Lung (tissue), 12 donors: Measurements from ENCODE around the gene NLGN1. TPM values are rescaled to one million over a fixed set of nuclear protein-coding genes. Genes with fewer than 3 reads are reported as not detected.

Experiments used
- ATAC-seq: fragments of 200-7000 bp; cut with Tn5 transposase; one replicate; pipeline ENCODE4 v1.9.1; 2020; ENCODE audit warnings: moderate number of reproducible peaks; ENCODE audit not compliant: insufficient read depth, low FRiP score
- DNase-seq, 3 donors: peaks; one replicate each; pipeline ENCODE4 v3.0.0-alpha.2; 2013 to 2017
- H3K27ac ChIP-seq, 2 donors: one replicate each; pipeline ENCODE4 v1.5.1; 2013; ENCODE audit warnings: mild to moderate bottlenecking in 2 of 2, moderate library complexity in 2 of 2, control low read depth in 1 of 2, inconsistent platforms in 1 of 2, low read depth in 1 of 2, low read length in 1 of 2
- H3K27me3 ChIP-seq, 3 donors: one replicate each; pipeline ENCODE4 v1.5.1; 2013; ENCODE audit warnings: low read length in 2 of 3; ENCODE audit not compliant: control insufficient read depth in 3 of 3, insufficient read depth in 3 of 3
- H3K36me3 ChIP-seq, 4 donors: one replicate each; pipeline ENCODE4 v1.5.1; 2013; ENCODE audit warnings: low read length in 4 of 4, mild to moderate bottlenecking in 1 of 4, moderate library complexity in 1 of 4; ENCODE audit not compliant: control insufficient read depth in 4 of 4, insufficient read depth in 4 of 4
- H3K4me1 ChIP-seq, 5 donors: one replicate each; pipeline ENCODE4 v1.5.1; 2013; ENCODE audit warnings: low read length in 5 of 5, mild to moderate bottlenecking in 2 of 5, moderate library complexity in 1 of 5; ENCODE audit not compliant: control insufficient read depth in 5 of 5, insufficient read depth in 5 of 5
- H3K4me3 ChIP-seq: one replicate; pipeline ENCODE4 v1.5.1; 2013; ENCODE audit warnings: mild to moderate bottlenecking, control low read depth, moderate library complexity
- H3K9ac ChIP-seq, 2 donors: one replicate each; pipeline ENCODE4 v1.5.1; 2013; ENCODE audit warnings: low read length in 2 of 2, control low read depth in 1 of 2; ENCODE audit not compliant: insufficient read depth in 1 of 2
- H3K9me3 ChIP-seq, 4 donors: one replicate each; pipeline ENCODE4 v1.5.1; 2013; ENCODE audit warnings: low read length in 3 of 4, mild to moderate bottlenecking in 1 of 4, moderate library complexity in 1 of 4; ENCODE audit not compliant: control insufficient read depth in 4 of 4, insufficient read depth in 3 of 4
- WGBS, 2 donors: extraction: QIAGEN DNeasy Blood & Tissue Kit; methylation state at CpG; one replicate each; pipeline ENCODE4 v1.1.7; 2013; 5-methylcytosine and 5-hydroxymethylcytosine counted together
- polyA plus RNA-seq, 2 donors: library from polyadenylated mRNA; stranded (reverse); fragments of 200-250 nt; gene quantifications; one replicate each; pipeline ENCODE4 v1.2.1, GENCODE V29; 2013
- total RNA-seq, 2 donors: library from RNA; depleted of rRNA in 1 of 2; stranded (reverse); fragments of >200 nt in 1 of 2; gene quantifications; one replicate each; pipeline ENCODE4 v1.2.1, GENCODE V29; 2014 to 2021
- TF ChIP-seq, protein P1 (sequence below): IDR thresholded peaks from 2 replicates; pipeline ENCODE4 v1.5.1; 2012; ENCODE audit warnings: mild to moderate bottlenecking; ENCODE audit errors: control extremely low read depth, extremely low read depth
- donor health status: control.
- donor health status: control.
- donor health status: Bipolar disorder and iron deficiency.
- donor health status: healthy.
- donor health status: DM: yes; HTN: yes; CAD: no.

NLGN1 gene
- total and polyA plus RNA-seq, 4 donors, result 0.24 to 22.2 (median 1.9) TPM

GRCh38 chr3:174000675-174001074, 603.1 kb downstream of the NLGN1 start:
- Histone ChIP-seq H3K27me3 (no peaks in the 10 kb centered on the region), H3K9me3 (no peaks in the 10 kb centered on the region), H3K4me3 (no peak overlapping the region), H3K36me3 (no peaks in the 10 kb centered on the region), H3K27ac (no peak overlapping the region), H3K4me1 (no peaks in the 10 kb centered on the region), H3K9ac (no peak overlapping the region)
- TF ChIP-seq, protein P1, sequence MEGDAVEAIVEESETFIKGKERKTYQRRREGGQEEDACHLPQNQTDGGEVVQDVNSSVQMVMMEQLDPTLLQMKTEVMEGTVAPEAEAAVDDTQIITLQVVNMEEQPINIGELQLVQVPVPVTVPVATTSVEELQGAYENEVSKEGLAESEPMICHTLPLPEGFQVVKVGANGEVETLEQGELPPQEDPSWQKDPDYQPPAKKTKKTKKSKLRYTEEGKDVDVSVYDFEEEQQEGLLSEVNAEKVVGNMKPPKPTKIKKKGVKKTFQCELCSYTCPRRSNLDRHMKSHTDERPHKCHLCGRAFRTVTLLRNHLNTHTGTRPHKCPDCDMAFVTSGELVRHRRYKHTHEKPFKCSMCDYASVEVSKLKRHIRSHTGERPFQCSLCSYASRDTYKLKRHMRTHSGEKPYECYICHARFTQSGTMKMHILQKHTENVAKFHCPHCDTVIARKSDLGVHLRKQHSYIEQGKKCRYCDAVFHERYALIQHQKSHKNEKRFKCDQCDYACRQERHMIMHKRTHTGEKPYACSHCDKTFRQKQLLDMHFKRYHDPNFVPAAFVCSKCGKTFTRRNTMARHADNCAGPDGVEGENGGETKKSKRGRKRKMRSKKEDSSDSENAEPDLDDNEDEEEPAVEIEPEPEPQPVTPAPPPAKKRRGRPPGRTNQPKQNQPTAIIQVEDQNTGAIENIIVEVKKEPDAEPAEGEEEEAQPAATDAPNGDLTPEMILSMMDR, result no peak
- ATAC-seq (no peak), DNase-seq (no peak)
- 95 to 100% methylated on average over 1 of the region's 1 CpG for WGBS, 2 donors

GRCh38 chr3:174002543-174002942, 605.0 kb downstream of the NLGN1 start:
- TF ChIP-seq, protein P1, result no peak
- DNase-seq (no peak), ATAC-seq (no peak)
- no peaks in the 10 kb centered on the region for H3K27me3 ChIP-seq
- no peak overlapping the region for H3K27ac ChIP-seq
- H3K4me3 ChIP-seq, result no peak overlapping the region
- H3K9me3 ChIP-seq, result no peaks in the 10 kb centered on the region
- 49 to 65% methylated on average over 1 of the region's 1 CpG for WGBS, 2 donors
- no peak overlapping the region for H3K9ac ChIP-seq
- H3K36me3 ChIP-seq, result no peaks in the 10 kb centered on the region
- no peaks in the 10 kb centered on the region for H3K4me1 ChIP-seq

- WGBS, 2 donors, result 71 to 82% methylated on average over 1 of the region's 1 CpG
Observed at GRCh38 chr3:174010907-174011306, 613.4 kb downstream of the NLGN1 start.

More at GRCh38 chr3:174010907-174011306, 613.4 kb downstream of the NLGN1 start:
- ATAC-seq (no peak), DNase-seq (no peak)
- no peaks in the 10 kb centered on the region for H3K27me3 ChIP-seq
- no peak overlapping the region for H3K4me3 ChIP-seq
- TF ChIP-seq, protein P1, result no peak
- H3K36me3 ChIP-seq, result no peaks in the 10 kb centered on the region
- no peaks in the 10 kb centered on the region for H3K4me1 ChIP-seq
- H3K9ac ChIP-seq, result no peak overlapping the region
- H3K9me3 ChIP-seq, result no peaks in the 10 kb centered on the region
- H3K27ac ChIP-seq, result no peak overlapping the region
